ENCODE data around the gene RUBCNL. TPM values are rescaled to one million over a fixed set of nuclear protein-coding genes. Genes with fewer than 3 reads are reported as not detected.

The RUBCNL gene
- total RNA-seq, 1 experiment from 2014 or later, result not detected

DNA sequence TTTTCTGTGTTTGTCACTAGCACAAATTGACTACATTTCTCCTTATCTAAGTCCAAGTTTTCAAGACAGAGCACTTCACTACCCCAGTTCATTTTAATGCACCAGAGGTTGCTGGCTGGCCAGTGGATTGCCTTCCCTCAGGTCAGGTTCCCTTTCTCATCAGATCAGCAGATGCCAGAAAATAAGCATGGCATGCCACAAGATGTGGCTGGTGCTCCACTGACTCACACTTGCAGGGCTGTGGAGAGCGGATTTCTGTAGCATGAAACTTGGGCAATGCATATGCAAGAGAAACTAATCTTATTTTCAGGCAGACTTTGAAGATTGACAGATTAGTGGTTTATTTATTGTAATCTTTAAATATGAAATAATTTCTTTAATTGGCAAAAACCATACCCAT, 79.5 kb downstream of the RUBCNL start:
- DNase-seq (ENCODE audit: low spot score), result no peak

DNA sequence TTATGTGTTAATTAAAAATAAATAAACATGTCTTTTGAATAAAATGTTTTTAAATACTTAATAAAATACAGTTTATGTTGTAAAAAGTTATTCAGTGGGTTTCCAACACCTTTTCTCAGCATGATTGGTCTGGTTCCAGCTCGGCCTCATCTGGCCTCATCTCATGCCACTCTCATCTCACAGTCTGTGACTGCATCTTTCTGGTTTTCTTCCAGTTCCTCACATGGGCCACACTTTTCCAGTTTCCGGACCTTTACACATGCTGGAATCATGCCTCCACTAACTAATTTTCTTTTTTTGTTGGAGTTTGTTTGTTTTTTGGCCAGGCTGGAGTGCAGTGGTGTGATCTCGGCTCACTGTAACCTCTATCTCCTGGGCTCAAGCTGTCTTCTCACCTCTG, 82.5 kb downstream of the RUBCNL start:
- no peak for DNase-seq (ENCODE audit: low spot score)

DNA sequence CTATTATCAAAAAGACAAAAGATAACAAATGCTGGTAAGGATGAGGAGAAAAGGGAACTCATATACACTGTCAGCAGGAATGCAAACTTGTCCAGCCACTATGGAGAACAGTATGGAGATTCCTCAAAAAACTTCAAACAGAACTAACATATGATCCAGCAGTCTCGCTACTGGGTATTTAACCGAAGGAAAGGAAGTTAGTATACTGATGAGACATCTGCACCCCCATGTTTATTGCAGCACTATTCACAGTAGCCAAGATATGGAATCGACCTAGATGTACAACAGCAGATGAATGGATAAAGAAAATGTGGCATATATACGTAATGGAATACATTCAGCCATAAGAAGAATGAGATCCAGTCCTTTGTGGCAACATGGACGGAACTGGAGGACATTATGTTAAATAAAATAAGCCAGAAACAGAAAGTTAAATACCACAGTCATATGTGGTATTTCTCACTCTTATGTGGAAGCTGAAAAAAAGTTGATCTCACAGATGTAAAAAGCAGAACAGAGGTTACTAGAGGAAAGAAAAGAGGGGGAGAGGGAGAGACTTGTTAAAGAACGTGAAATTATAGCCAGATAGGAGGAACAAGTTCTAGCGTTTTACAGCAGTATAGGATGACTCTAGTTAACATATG, 83.2 kb downstream of the RUBCNL start:
- no peak for DNase-seq (ENCODE audit: low spot score)

DNA sequence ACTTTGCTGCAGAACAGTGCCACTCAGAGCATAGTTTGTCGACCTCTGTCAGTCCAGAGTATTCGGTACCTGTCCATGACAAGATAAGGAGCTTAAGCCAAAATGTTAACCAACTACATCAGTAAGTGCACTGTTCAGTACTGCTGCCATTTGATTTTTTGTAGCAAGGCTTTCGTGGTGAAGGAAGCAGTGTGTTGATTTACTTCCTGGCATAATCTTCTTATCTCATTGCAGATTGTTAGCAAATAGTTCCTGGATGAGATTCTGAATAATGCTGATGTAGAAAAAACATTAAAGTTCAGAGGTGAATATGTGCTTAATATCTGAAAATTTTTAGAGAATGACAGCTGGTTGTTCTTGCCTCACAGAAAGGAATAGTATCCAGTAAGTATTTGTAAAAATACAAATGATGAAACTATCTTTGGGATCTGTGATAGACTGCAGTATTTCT, 89.7 kb downstream of the RUBCNL start:
- no peak for DNase-seq (ENCODE audit: low spot score)

DNA sequence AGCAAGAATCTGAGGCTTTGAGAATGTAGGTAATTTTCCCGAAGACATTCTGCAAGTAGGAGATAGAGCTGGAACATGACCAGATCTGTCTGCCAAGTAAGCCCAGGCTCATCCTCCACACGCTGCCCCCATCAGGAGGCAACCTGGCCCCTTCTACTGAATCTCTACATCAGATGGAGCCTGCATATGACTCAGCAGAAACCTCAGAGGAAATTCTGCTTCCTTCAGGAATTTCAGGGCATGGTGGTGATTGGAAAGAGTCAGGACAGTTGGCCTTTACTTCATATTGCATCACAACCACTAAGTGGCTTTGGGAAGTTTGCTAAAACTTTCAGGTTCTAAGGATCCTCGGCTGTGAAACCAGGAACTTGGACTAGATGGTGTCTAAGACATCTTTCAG, 90.1 kb downstream of the RUBCNL start:
- DNase-seq (ENCODE audit: low spot score), result no peak

DNA sequence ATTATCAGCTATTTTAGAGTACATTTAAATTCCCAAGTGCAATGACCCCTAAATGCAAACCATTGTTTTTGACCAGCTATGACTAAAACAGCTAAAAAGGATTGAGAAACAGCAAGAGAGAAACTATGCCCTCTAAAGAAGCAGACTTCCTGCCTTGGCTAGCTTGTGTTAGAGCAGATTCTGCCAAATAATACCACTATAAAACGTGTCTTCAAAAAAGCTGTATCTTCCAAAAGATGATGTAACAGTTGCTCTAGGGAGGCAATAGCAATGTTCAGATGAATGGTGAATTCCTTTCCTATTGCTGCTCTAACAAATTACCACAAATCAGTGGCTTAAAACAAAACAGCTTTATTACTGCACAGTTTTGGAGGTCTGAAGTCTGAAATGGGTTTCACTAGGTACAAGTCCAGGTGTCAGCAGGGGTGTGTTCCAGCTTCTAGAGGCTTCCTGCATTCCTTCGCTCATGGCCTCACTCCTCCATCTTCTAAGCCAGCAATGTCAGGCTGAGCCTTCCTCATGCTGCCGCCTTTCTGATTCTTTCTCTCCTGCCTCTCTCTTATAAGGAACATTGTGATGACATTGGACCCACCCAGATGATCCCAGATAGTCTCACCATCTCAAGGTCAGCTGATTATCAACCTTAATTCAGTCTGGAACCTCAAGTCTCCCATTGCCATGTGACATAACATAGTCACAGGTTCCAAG, 90.8 kb downstream of the RUBCNL start:
- DNase-seq (ENCODE audit: low spot score), result no peak

DNA sequence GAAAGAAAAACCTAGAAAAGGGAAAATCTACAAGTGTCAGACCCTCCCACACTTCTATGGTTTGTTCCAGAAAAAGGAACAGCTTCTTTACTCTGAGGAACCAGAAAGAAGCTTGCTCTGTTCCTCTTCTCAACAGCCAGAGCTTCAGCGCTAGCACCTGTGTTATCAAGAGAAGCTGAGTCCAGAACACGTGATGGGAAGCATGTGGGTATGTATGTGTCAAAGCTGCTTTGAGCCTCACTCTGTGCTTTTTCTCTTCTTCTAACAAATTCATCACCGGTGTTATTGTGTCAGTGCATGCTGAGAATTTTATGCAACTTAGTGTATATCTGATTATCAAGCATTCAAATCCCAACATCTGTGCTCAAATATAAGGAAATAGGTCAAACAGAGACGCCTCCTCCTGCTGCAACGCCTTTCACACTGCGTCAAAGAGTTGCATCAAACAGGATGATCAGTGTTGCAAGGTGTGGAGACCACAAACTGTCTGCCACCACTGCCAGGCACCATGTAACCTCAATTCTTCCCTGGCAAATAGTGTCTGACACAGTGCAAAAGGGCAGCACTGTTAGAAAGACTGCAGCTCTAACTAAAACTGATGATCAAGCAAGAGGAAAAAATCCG, 91.4 kb downstream of the RUBCNL start:
- no peak for DNase-seq (ENCODE audit: low spot score)

DNA sequence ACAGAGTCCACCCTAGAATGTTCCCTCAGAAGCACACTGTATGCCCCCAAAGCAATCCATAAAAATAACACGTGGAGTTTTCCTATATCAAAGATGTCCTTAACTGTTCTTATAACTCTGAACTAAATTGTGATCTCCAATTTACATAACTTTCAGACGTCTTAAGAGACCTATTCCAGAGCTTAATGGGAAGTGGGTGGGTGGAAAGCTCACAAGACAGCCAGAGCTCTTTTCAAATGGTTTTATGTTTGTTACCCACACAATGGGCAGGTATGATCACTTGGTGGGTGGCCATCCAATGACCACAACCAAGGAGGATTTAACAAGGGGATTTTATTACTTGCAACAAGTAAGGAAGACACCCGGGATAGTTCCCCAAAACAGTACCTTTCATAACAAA, 93.6 kb downstream of the RUBCNL start:
- no peak for DNase-seq (ENCODE audit: low spot score)

Small RNA genes within 50 kb of the gene (small RNA-seq; reads per million reads assigned to genes)
- gene RNU2-6P (151 reads per million, percentile 97 among the genes with 10 or more reads in this experiment), gene RNU6-68P (not detected)

Other genes starting within 250 kb of the RUBCNL start
- not detected in 2 replicates for gene LCP1, start 205.1 kb downstream of the RUBCNL start, total RNA-seq (2014; rRNA removed; shearing (Covaris generic))
- gene LRRC63, start 175.3 kb downstream of the RUBCNL start, total RNA-seq (2014; rRNA removed; shearing (Covaris generic)), result not detected in 2 replicates
- 12.7 and 13.5 TPM in 2 replicates for gene LRCH1, start 165.9 kb upstream of the RUBCNL start, total RNA-seq (2014; rRNA removed; shearing (Covaris generic))

All from HT-29 (cell line).